ENCODE measurements around the gene CD300LF.

Gene CD300LF

GRCh38 chr17:74682471-74683190 lies 30.1 kb downstream of the CD300LF start:
- no peak for DNase-seq

- DNase-seq, result no peak
Observed at GRCh38 chr17:74682028-74682427, 30.7 kb downstream of the CD300LF start.

GRCh38 chr17:74680941-74681340 lies 31.8 kb downstream of the CD300LF start:
- no peak for DNase-seq

GRCh38 chr17:74680213-74680612 lies 32.5 kb downstream of the CD300LF start:
- no peak for DNase-seq

DNA sequence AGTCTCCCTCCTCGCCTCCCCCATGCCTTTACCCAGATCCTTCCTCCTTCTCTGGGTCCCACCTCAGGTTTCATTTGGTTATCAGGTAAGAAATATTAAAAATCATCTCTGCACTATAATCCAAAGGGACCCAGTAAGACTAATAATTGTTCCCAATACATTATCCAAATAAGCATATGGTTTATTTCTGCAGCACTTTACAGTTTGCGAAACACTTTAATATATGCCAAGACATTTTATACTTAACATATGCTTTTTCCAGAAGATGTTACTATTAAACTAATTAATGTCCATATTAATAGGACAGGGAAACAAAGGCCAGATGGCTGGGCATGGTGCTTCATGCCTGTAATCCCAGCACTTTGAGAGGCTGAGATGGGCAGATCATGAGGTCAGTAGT lies 33.3 kb downstream of the CD300LF start:
- DNase-seq, result no peak

DNA sequence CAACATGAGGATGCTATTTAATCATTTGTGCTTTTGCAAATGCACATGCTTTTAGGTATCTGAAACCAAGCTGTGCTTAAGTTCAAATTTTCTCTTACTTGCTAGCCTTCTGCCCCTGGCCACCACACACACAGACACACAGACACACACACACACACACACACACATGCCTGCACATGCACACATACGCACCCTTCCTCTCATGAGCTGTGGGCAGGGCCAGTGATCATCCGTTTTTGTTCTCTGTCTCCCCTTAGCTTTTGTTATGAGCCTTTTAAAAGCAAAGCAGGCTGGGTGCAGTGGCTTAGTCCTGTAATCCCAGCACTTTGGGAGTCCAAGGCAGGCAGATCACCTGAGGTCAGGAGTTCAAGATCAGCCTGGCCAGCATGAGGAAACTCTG lies 34.2 kb downstream of the CD300LF start:
- DNase-seq, result no peak

DNA sequence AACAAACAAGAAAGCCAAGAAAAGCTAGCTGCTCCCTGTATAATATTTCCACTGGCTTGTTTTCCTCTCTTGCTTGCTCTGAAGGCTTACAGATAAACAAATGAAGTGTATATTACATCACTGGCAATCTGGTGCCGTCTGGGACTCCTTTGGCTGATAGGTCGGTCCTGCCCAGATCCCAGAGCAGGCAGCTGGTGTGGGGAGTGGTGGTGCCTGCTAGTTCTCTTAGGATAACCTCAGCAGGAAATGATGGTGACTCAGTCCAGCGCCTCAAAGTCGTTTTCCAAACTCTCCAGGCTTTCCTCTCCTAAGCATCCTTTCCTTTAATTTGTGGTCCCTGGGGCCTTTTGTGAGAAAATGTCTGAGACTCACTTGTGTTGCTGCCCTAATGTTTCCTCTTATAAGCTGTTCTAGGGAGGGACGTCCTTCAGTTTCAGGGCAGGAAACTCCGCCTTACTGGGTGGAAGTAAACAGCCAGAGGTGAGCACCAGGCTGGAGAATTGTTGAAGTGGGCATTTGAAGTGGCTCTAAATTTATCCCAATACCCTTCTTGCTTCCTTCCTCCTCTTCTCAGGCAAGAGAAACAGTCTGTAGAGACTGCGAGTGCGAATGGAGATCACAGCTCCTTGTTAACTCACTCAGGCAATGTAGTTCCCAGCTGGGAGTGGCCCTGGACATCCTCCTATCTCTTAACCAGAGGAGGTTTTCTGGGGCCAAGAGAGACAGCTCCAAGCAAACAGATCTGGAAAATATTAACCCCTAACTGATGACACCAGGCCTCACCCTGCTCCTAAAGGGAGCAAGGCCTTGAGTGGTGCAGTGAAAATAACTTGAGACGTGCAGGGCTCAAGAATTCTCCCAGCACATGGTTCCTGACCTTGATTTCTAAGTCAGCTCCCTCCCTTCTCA lies 34.9 kb downstream of the CD300LF start:
- DNase-seq, result no peak

GRCh38 chr17:74671031-74671771 lies 41.5 kb downstream of the CD300LF start:
- peak; percentile 30 for DNase-seq

- DNase-seq, result no peak
Observed at GRCh38 chr17:74670329-74670728, 42.4 kb downstream of the CD300LF start.

GRCh38 chr17:74663561-74663960 lies 49.2 kb downstream of the CD300LF start:
- DNase-seq, result no peak

- no peak for DNase-seq
Observed at GRCh38 chr17:74659889-74660288, 52.8 kb downstream of the CD300LF start.

GRCh38 chr17:74658620-74659019 lies 54.1 kb downstream of the CD300LF start:
- DNase-seq, result no peak

DNA sequence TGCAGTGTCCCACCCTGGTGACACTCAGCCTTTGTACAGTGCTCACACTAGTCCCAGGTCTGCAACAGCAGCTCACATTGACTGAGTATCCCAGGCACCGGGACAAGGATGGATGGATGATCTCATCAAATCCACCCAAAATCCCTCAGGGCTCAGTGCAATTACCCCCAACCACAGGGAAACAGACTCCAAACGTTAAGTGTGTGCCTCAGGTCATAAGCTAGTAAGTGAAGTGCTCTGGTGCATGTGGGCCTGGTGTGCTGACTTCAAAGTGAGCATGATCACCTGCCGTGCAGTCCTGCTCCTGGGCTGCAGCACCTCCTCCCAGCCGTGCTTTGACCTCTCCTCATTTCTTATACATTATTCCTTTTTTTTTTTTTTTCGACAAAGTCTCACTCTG lies 58.0 kb downstream of the CD300LF start:
- no peak for DNase-seq

DNA sequence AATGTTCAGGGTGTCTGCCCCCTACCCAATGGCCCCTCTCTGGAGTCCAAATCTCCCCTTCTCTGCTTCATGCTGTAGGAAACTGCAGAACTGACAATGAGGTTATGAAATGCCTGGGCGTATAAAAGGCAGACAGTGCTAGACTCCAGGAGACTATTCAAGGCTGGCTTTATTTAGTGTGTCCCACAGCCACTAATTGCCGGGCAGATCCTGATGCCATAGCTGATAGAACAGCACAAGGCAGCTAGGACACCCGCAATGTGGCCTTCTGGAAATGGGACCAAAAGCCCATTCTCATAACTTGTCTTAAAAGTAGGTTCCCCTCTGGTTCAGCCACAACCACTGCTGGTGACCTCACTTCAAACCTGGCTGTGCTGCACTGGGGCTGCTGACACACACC lies 60.7 kb downstream of the CD300LF start:
- DNase-seq, result no peak

GRCh38 chr17:74649909-74650308 lies 62.8 kb downstream of the CD300LF start:
- DNase-seq, result no peak

DNA sequence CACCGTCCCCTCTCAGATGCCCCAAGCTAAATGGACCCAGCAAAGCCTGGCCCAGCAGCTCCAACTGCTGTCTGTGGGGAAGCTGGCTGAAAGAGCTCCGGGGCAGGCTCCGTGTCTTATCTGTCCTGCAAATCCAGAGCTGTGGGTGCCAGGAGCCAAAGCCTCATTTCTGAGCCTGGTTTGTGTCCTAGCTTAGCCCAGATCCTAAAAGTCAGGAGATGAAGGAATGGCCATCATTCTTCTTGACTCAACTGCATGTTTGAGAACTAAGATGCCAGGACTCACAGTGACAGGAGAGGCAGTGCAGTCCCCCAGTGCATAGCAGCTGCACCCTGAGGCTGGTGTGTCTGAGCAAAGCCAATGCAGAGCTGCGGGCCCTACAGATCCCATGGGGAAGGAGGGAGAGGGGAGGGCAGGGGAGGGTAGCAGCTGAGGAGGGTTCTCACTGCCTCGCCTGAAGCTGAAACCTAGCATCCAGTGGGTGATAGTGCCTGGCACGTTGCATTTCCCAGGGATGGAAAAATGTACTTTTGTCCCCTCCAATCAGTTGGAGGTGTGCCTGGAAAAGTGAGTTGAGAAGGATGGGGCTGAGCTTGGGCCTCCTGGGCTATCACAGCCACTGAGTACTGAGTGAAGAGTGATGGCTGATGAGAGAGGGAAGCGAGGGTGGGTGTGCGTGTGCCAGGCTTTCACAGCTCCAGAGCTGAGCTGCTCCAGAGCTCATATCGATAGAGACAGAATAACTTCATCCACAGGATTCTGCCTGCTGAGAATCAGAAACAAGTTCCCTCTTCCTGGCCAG lies 64.7 kb downstream of the CD300LF start:
- no peak for DNase-seq

DNA sequence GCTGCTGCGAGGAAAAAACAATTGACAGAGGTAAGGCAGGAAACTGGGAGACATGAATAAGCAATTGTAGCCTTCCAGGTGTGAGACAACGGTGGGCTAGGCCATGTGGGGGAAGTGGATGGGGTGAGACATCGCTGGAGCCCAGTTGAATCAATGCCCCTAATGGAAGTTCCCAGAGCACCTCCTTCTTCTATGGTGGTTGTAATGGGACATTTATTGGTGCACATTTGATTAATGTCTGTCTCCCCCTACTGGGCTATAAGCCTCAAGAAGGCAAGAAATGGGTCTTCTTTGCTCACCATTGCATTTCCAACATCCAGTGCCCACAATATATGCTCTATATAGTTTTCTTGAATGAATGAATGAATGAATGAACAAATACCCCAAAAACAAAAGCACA lies 66.5 kb downstream of the CD300LF start:
- peak; percentile 28 for DNase-seq

- DNase-seq, result no peak
Observed at GRCh38 chr17:74645010-74645409, 67.7 kb downstream of the CD300LF start.

DNA sequence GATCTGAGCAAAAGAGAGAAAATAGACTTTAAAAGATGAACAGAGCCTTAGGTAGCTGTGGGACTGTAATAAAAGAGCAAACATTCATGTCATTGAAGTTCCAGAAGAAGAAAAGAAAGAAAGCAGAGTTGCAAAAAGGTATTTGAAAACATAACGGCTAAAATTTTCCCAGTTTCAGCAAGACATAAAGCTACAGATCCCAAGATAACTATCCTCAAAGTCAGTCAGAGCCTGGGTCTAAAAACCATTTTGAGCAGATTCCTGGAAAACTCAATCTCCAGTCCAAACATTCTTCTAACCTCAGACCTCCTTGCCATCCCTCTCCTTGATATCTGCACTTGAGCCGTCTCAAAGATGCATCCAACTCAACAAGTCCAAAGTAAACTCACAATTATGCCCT lies 68.3 kb downstream of the CD300LF start:
- no peak for DNase-seq
